ENCODE results near the gene C1orf52.

GRCh38 chr1:85200463-85201339 is 58.8 kb downstream of the C1orf52 start, which contains the start of gene SYDE2:
- TF ChIP-seq POLR2A (IDR thresholded peaks at IDR 0.05) (peak; percentile 41 to 60), CTCF (IDR thresholded peaks at IDR 0.05 in 4 of 5, conservative IDR thresholded peaks at IDR 0.05 in 1 of 5) (no peak)
